ENCODE results near the gene DIMT1. TPM values are rescaled to one million over a fixed set of nuclear protein-coding genes. Genes with fewer than 3 reads are reported as not detected.

Gene DIMT1
- total and polyA plus RNA-seq, 2 of the 8 experiments (the other 6 are each of a cell fraction or from before 2014, with no cell fraction given), result 19.3 to 42.1 TPM

DNA sequence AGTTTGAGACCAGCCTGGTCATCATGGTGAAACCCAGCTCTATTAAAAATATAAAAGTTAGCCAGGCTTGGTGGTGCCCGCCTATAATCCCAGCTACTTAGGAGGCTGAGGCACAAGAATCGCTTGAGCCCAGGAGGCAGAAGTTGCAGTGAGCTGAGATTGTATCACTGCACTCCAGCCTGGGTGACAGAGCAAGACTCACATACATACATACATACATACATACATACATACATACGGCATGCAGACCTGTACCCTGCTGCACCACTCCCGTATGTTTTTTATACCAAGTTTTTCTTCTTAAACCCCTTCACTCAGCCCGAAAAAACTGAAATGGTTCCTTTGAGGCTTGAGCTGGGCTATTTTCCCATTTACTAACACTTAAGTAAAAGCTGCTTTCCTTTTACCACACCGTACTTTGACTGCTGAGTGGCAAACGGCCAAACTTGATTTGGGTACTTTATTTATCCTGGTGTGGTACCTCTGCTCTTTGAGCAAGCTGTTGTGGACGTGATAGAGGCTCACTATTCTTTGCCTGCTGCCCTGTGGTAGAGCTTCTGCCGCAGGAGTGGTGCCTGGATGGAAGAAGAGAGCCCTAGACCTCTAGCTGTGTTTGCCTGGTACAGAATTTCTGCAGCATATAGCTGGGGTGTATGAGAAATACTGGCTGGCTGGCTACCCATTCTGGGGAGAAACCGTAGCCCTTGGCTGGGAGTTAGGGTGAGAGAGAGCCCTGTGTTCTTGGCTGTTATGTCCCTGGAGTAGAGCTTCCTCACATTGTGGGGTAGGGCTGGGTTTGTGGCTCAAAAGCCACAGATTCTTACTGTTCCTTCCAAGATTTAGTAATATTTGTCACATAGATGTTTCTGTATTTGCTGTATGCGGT, 28.3 kb upstream of the DIMT1 start (continued):
- no peak for TF ChIP-seq POU5F1 (IDR thresholded peaks at IDR 0.05; ENCODE audit: low read depth, low read length)
- no peak for TF ChIP-seq EZH2 (IDR thresholded peaks at IDR 0.05; ENCODE audit: low read depth, low read length, severe bottlenecking)
